ENCODE measurements around the gene NR1I3. TPM values are rescaled to one million over a fixed set of nuclear protein-coding genes. Genes with fewer than 3 reads are reported as not detected.
A peak's percentile ranks its signal among the peaks of the same experiment; 100 is the strongest.

Gene NR1I3
- total RNA-seq, 1 experiment from 2014 or later: not detected

GRCh38 chr1:161215076-161215475, 22.9 kb downstream of the NR1I3 start, which contains the start of gene FCER1G:
FCER1G (plus strand) TSS chr1:161215295; CDS start chr1:161215322, 27 bp downstream.
- H2AFZ ChIP-seq (ENCODE audit: low read length): no peak within 1 kb of the TSS
- no peak within 1 kb of the TSS for H3K4me2 ChIP-seq (ENCODE audit: insufficient read depth, insufficient read length, low read length)
- H3K9me3 ChIP-seq (ENCODE audit: control insufficient read depth, low read depth, low read length): no peaks in the 10 kb centered on the region
- no peak for DNase-seq
- H3K27ac ChIP-seq (ENCODE audit: insufficient read length, low read depth, low read length): no peak within 1 kb of the TSS
- H2BK15ac ChIP-seq (ENCODE audit: low read depth, low read length): no peak within 1 kb of the TSS
- H2BK12ac ChIP-seq (ENCODE audit: insufficient read length, low read depth, low read length): no peak within 1 kb of the TSS
- H4K5ac ChIP-seq (ENCODE audit: insufficient read length, low read depth, low read length): no peak within 1 kb of the TSS
- H2BK5ac ChIP-seq (ENCODE audit: insufficient read length, low read length): no peak within 1 kb of the TSS
- Mint-ChIP-seq H3K27ac (peak within 1 kb of the TSS in 2 of 3 experiments; percentile 39 to 85; a peak in 3 of 7 replicates), H3K4me1 (peaks cover 19 to 27% of the 10 kb centered on the region in 2 experiments), H3K9me3 (no peaks in the 10 kb centered on the region), H3K36me3 (ENCODE audit: insufficient read depth in 1 of 3, low read depth in 3 of 3) (peaks cover 21 to 49% (median 49%) of the 10 kb centered on the region in 3 experiments), H3K4me3 (no peak within 1 kb of the TSS), H3K27me3 (ENCODE audit: low read depth) (no peaks in the 10 kb centered on the region)
- no peak within 1 kb of the TSS for H2BK120ac ChIP-seq (ENCODE audit: low read depth, low read length, poor library complexity, severe bottlenecking)
- H4K8ac ChIP-seq (replicated peaks; ENCODE audit: insufficient read length, low read depth, low read length): no peak within 1 kb of the TSS
- no peak within 1 kb of the TSS for H3K4ac ChIP-seq (ENCODE audit: low read depth, low read length)
- no peaks in the 10 kb centered on the region for H3K27me3 ChIP-seq (ENCODE audit: insufficient read depth, low read length)
- H2AK5ac ChIP-seq (ENCODE audit: insufficient read length, low read length): no peak within 1 kb of the TSS
- no CpG with 5 or more reads among the region's 10 CpGs for WGBS (ENCODE audit: extremely low coverage, insufficient read length, low lambda C conversion rate)
- H3K4me1 ChIP-seq (ENCODE audit: insufficient read depth, low read length): peaks cover 4% of the 10 kb centered on the region; the same call in 1 of the 2 replicates
- no peaks in the 10 kb centered on the region for H3K23me2 ChIP-seq (ENCODE audit: insufficient read length, low read depth, low read length, poor library complexity, severe bottlenecking)
- no peak within 1 kb of the TSS for H4K91ac ChIP-seq (ENCODE audit: insufficient read length, low read depth, low read length)
- no peaks in the 10 kb centered on the region for H3K79me2 ChIP-seq (ENCODE audit: insufficient read depth, low read length)
- H3K23ac ChIP-seq (ENCODE audit: insufficient read length, low read depth, low read length): no peak within 1 kb of the TSS
- no peak within 1 kb of the TSS for H3K14ac ChIP-seq (ENCODE audit: insufficient read depth, low read length)
- H3K79me1 ChIP-seq (ENCODE audit: insufficient read depth, low read depth, low read length, poor library complexity, severe bottlenecking): no peaks in the 10 kb centered on the region
- no peak within 1 kb of the TSS for H3T11ph ChIP-seq (ENCODE audit: low read length)
- H3K18ac ChIP-seq (ENCODE audit: insufficient read length, low read depth, low read length): no peak within 1 kb of the TSS
- no peak within 1 kb of the TSS for H2BK20ac ChIP-seq (ENCODE audit: low read depth, low read length, poor library complexity, severe bottlenecking)
- no peak for TF ChIP-seq CTCF (conservative IDR thresholded peaks at IDR 0.05)
- no peak within 1 kb of the TSS for H3K9ac ChIP-seq (ENCODE audit: extremely low read depth, insufficient read length, low read length)
- no peaks in the 10 kb centered on the region for H4K20me1 ChIP-seq (ENCODE audit: control insufficient read depth, insufficient read depth, insufficient read length)
- no peak within 1 kb of the TSS for H3K56ac ChIP-seq (ENCODE audit: insufficient read length, low read depth, low read length)

Measured in H9 (cell line).